SK-N-SH (cell line): ENCODE data around the gene TFRC. TPM values are rescaled to one million over a fixed set of nuclear protein-coding genes. Genes with fewer than 3 reads are reported as not detected.
"Not testable (repeated sequence)": the region's sequence is repeated elsewhere in the genome, so short reads cannot be mapped to it uniquely, and the experiment has no call there.

Experiments
- CTCF ChIA-PET: fragments of 300-600, 350-600 bp; formaldehyde crosslinking; extraction: SDS; loops from one replicate; lab custom pipeline; 2021; lab: Yijun Ruan, JAX
- POLR2A ChIA-PET: fragments of 350-600 bp; sonication (Branson Sonifier 250); formaldehyde crosslinking; extraction: SDS; loops from one replicate; lab custom pipeline; 2020; ENCODE audit warnings: antibody characterized with exemption, inconsistent platforms; lab: Yijun Ruan, JAX
- DNase-seq: peaks from one replicate; pipeline ENCODE4 v3.0.0; 2012
- H2AFZ ChIP-seq: fragments of 200-600 bp; sonication (generic); 2 replicates; pipeline ENCODE4 v1.8.1; 2016; ENCODE audit warnings: antibody characterized with exemption, mild to moderate bottlenecking, low read depth
- H3F3A ChIP-seq: fragments of 200-600 bp; sonication (generic); replicated peaks from 2 replicates; pipeline ENCODE3; 2016; ENCODE audit warnings: antibody characterized with exemption, mild to moderate bottlenecking; ENCODE audit not compliant: insufficient read depth
- H3K27ac ChIP-seq, 2 experiments: fragments of 200-500 bp in 1 of 2; fragments of 200-600 bp in 1 of 2; sonication (Bioruptor generic) in 1 of 2; sonication (generic), shearing (Covaris generic) in 1 of 2; 2 replicates each; pipeline versions ENCODE4 v1.5.1 to v1.6.1; 2014 to 2016; ENCODE audit warnings: low read depth in 2 of 2, inconsistent platforms in 1 of 2, low read length in 1 of 2, mild to moderate bottlenecking in 1 of 2, mixed read lengths in 1 of 2
- H3K27me3 ChIP-seq: fragments of 200-600 bp; sonication (generic), shearing (Covaris generic); 2 replicates; pipeline ENCODE4 v1.6.1; 2016; ENCODE audit warnings: mixed run types; ENCODE audit not compliant: insufficient read depth
- H3K36me3 ChIP-seq, 2 experiments: fragments of 200-500 bp in 1 of 2; fragments of 200-600 bp in 1 of 2; sonication (Bioruptor generic) in 1 of 2; sonication (generic) in 1 of 2; replicated peaks in 1 of 2; 2 replicates each; pipeline versions ENCODE3 to v1.5.1; 2014 to 2016; ENCODE audit warnings: low read length in 1 of 2, mild to moderate bottlenecking in 1 of 2; ENCODE audit not compliant: insufficient read depth in 2 of 2, control insufficient read depth in 1 of 2
- H3K4me1 ChIP-seq, 2 experiments: fragments of 200-500 bp in 1 of 2; fragments of 200-600 bp in 1 of 2; sonication (Bioruptor generic) in 1 of 2; sonication (generic), shearing (Covaris generic) in 1 of 2; 2 replicates each; pipeline versions ENCODE4 v1.5.1 to v1.6.1; 2014 to 2016; ENCODE audit warnings: low read depth in 1 of 2, low read length in 1 of 2, mixed run types in 1 of 2; ENCODE audit not compliant: insufficient read depth in 2 of 2, control insufficient read depth in 1 of 2
- H3K4me2 ChIP-seq: fragments of 200-600 bp; sonication (generic), shearing (Covaris generic); 2 replicates; pipeline ENCODE4 v1.6.1; 2017; ENCODE audit warnings: mixed run types
- H3K4me3 ChIP-seq, 2 experiments: fragments of 200-500 bp in 1 of 2; fragments of 200-600 bp in 1 of 2; sonication (Bioruptor generic) in 1 of 2; sonication (generic), shearing (Covaris generic) in 1 of 2; 2 replicates each; pipeline versions ENCODE4 v1.5.1 to v1.8.1; 2014 to 2016; ENCODE audit warnings: low read depth in 2 of 2, inconsistent platforms in 1 of 2, low read length in 1 of 2, mild to moderate bottlenecking in 1 of 2, mixed read lengths in 1 of 2, moderate library complexity in 1 of 2
- H3K79me2 ChIP-seq: fragments of 200-600 bp; sonication (generic); 2 replicates; pipeline ENCODE4 v1.8.1; 2017; ENCODE audit warnings: mild to moderate bottlenecking; ENCODE audit not compliant: insufficient read depth
- H3K9ac ChIP-seq: fragments of 200-600 bp; sonication (generic); 2 replicates; pipeline ENCODE4 v1.6.1; 2017; ENCODE audit warnings: mixed run types
- H3K9me2 ChIP-seq: fragments of 200-600 bp; sonication (generic); 2 replicates; pipeline ENCODE4 v1.6.1; 2017; ENCODE audit warnings: mixed run types
- H3K9me3 ChIP-seq: fragments of 200-600 bp; sonication (generic); 2 replicates; pipeline ENCODE4 v1.6.1; 2017; ENCODE audit warnings: mixed run types, mild to moderate bottlenecking, moderate library complexity
- H4K20me1 ChIP-seq: fragments of 200-600 bp; sonication (generic); 2 replicates; pipeline ENCODE4 v1.6.1; 2017; ENCODE audit warnings: mild to moderate bottlenecking, mixed run types; ENCODE audit not compliant: insufficient read depth
- CHD2 ChIP-seq: fragments of 150-350 bp; IDR thresholded peaks from 2 replicates; pipeline ENCODE4 v1.6.1; 2018; ENCODE audit warnings: low read length; ENCODE audit not compliant: partially characterized antibody
- ELF1 ChIP-seq: IDR thresholded peaks from 2 replicates; pipeline ENCODE4 v1.4.0; 2012
- GATA2 ChIP-seq: sonication (generic); formaldehyde crosslinking; IDR thresholded peaks from 2 replicates; pipeline ENCODE4 v1.5.0; 2020; ENCODE audit warnings: mild to moderate bottlenecking, missing genetic modification reagents
- MXI1 ChIP-seq: IDR thresholded peaks from 2 replicates; pipeline ENCODE4 v1.6.1; 2012; ENCODE audit warnings: mild to moderate bottlenecking, low read depth, low read length, improper control_type of control experiment
- NRF1 ChIP-seq: IDR thresholded peaks from 2 replicates; pipeline ENCODE4 v1.6.1; 2012; ENCODE audit warnings: low read depth, mild to moderate bottlenecking, low read length
- RAD21 ChIP-seq: IDR thresholded peaks from 2 replicates; pipeline ENCODE4 v1.6.1; 2012; ENCODE audit warnings: mild to moderate bottlenecking, low read length
- SIN3A ChIP-seq: IDR thresholded peaks from 2 replicates; pipeline ENCODE4 v1.6.1; 2012; ENCODE audit warnings: low read depth, mild to moderate bottlenecking, low read length, moderate library complexity, borderline replicate concordance
- WGBS: methylation state at CpG from one replicate; pipeline ENCODE4 v1.1.6; 2017; ENCODE audit warnings: low lambda C conversion rate; 5-methylcytosine and 5-hydroxymethylcytosine counted together
- polyA plus RNA-seq, 3 experiments: library from polyadenylated mRNA; depleted of rRNA; stranded (reverse); fragments of >200 nt; gene quantifications; 2 replicates each; pipeline ENCODE4 v1.2.3, GENCODE V29; 2012
- TF ChIP-seq, protein P1 (sequence below): IDR thresholded peaks from 2 replicates; pipeline ENCODE4 v1.4.0; 2012; ENCODE audit warnings: low read depth, borderline replicate concordance
- TF ChIP-seq, protein P2 (sequence below): IDR thresholded peaks from 2 replicates; pipeline ENCODE4 v1.6.1; 2012; ENCODE audit warnings: mild to moderate bottlenecking, low read depth, low read length, moderate library complexity
- TF ChIP-seq, protein P3 (sequence below): IDR thresholded peaks from 2 replicates; pipeline ENCODE4 v1.4.0; 2012; ENCODE audit warnings: low read depth

TFRC gene
- polyA plus RNA-seq, 1 of the 3 experiments (the other 2 are of a cell fraction): 35.0 TPM

DNA sequence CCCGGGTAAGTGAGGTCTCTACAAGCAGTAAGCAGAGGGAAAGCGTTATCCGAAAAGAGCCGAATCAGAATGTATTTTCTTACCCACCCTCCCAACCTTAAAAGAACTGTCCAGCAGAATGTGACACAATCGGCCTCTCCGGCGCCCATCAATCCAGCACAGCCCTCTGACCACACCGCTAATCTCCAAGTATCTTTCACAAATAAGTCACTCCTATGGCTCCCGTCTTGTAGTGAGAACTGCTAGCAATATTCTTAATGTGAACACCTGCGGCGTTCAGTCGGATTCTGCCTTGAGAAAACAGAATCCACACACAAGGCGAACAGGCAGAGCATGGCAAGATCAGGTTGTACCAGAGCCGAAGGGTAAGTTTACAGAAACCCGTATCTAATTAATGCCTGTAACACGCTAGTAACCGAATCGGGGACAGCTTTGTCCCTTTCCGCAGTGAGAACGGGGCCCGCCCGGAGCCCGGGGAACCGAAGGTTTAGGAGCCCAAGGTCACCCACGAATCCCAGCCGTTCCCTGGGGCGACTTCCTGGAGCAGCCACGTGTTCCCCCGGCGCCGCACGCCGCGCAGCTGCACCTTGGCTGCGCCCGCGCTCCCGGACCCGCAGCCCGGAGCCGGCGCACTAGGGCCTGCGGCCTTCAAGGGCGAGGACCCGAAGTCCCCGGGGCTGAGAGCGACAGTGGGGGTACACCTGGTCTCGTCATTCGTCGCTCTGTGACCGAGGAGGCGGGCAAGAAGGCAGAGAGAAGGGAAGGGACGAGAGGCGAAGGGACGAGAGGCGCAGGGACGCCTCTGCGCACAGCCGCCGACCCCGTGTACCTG, 672 bp downstream of the TFRC start:
- ChIA-PET POLR2A (interaction anchor here (1.1 to 1.2 kb wide), 2 partner anchors 29 to 105 kb away, joined by 3 to 5 read pairs; no protein-coding TSS in a partner anchor), CTCF (interaction anchor here (1.4 to 3.9 kb wide), 4 partner anchors 9 to 116 kb away, joined by 3 to 31 read pairs (median 6); no protein-coding TSS in a partner anchor)
- Histone ChIP-seq H3K79me2 (peaks cover 56% of the 10 kb centered on the region), H3K27ac (peak overlapping the region; percentile 78 to 86), H3K4me3 (peak overlapping the region; percentile 86 to 99), H3K36me3 (no peaks in the 10 kb centered on the region), H2AFZ (peak overlapping the region; percentile 81), H3K9me3 (no peaks in the 10 kb centered on the region), H3F3A (peaks cover 5% of the 10 kb centered on the region), H3K9me2 (no peaks in the 10 kb centered on the region), H3K9ac (peak overlapping the region; percentile 89), H4K20me1 (peaks cover 38% of the 10 kb centered on the region), H3K27me3 (no peaks in the 10 kb centered on the region), H3K4me1 (peaks cover 0 to 7% of the 10 kb centered on the region in 2 experiments; a peak in 2 of 4 replicates), H3K4me2 (peak overlapping the region; percentile 86)
- WGBS: 1% methylated on average over 21 of the region's 61 CpGs
- peak; percentile 78 for DNase-seq
- peak; percentile 40 for TF ChIP-seq NRF1
- no peak for TF ChIP-seq RAD21
- TF ChIP-seq, protein P1, sequence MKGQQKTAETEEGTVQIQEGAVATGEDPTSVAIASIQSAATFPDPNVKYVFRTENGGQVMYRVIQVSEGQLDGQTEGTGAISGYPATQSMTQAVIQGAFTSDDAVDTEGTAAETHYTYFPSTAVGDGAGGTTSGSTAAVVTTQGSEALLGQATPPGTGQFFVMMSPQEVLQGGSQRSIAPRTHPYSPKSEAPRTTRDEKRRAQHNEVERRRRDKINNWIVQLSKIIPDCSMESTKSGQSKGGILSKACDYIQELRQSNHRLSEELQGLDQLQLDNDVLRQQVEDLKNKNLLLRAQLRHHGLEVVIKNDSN: peak; percentile 73
- peak; percentile 51; the same call in 1 of the 2 replicates for TF ChIP-seq ELF1
- TF ChIP-seq MXI1: peak; percentile 99
- TF ChIP-seq, protein P2, sequence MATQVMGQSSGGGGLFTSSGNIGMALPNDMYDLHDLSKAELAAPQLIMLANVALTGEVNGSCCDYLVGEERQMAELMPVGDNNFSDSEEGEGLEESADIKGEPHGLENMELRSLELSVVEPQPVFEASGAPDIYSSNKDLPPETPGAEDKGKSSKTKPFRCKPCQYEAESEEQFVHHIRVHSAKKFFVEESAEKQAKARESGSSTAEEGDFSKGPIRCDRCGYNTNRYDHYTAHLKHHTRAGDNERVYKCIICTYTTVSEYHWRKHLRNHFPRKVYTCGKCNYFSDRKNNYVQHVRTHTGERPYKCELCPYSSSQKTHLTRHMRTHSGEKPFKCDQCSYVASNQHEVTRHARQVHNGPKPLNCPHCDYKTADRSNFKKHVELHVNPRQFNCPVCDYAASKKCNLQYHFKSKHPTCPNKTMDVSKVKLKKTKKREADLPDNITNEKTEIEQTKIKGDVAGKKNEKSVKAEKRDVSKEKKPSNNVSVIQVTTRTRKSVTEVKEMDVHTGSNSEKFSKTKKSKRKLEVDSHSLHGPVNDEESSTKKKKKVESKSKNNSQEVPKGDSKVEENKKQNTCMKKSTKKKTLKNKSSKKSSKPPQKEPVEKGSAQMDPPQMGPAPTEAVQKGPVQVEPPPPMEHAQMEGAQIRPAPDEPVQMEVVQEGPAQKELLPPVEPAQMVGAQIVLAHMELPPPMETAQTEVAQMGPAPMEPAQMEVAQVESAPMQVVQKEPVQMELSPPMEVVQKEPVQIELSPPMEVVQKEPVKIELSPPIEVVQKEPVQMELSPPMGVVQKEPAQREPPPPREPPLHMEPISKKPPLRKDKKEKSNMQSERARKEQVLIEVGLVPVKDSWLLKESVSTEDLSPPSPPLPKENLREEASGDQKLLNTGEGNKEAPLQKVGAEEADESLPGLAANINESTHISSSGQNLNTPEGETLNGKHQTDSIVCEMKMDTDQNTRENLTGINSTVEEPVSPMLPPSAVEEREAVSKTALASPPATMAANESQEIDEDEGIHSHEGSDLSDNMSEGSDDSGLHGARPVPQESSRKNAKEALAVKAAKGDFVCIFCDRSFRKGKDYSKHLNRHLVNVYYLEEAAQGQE: peak; percentile 89
- TF ChIP-seq CHD2: no peak
- TF ChIP-seq, protein P3, sequence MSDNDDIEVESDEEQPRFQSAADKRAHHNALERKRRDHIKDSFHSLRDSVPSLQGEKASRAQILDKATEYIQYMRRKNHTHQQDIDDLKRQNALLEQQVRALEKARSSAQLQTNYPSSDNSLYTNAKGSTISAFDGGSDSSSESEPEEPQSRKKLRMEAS: peak; percentile 95
- TF ChIP-seq SIN3A: peak; percentile 64; the same call in 1 of the 2 replicates
- TF ChIP-seq GATA2 (CRISPR knock-in tag): no peak

DNA sequence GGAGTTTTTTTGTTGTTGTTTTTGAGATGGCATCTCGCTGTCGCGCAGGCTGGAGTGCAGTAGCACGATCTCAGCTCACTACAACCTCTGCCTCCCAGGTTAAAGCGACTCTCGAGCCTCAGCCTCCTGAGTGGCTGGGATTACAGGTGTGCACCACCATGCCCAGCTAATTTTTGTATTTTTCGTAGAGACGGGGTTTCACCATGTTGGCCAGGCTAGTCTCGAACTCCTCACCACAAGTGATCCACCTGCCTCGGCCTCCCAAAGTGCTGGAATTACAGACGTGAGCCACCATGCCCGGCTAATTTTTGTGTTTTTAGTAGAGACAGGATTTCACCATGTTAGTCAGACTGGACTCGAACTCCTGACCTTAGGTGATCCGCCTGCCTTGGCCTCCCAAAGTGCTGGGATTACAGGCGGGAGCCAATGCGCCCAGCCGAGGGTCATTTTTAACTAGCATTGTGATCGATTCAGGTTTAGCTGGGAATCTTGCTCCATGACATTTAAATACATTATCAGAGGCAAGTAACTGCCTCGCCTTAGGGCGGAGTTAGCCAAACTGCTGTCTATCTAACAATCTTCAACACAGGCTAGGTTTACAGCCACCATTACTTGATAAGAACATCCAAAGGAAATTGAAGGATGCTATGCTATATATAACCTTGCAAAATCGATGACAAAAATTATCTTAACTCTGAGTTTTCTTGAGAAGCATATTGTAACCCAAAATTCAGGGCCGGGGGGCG, 1.6 kb downstream of the TFRC start:
- H3K27me3 ChIP-seq, H3K4me1 ChIP-seq, H3K9me2 ChIP-seq, DNase-seq, H3F3A ChIP-seq, H3K9me3 ChIP-seq, H3K36me3 ChIP-seq, H3K27ac ChIP-seq, H2AFZ ChIP-seq: not testable (repeated sequence)
- ChIA-PET CTCF (interaction anchor here (0.6 to 3.9 kb wide), 9 partner anchors 8 to 672 kb away, joined by 3 to 31 read pairs (median 4); no protein-coding TSS in a partner anchor), POLR2A (interaction anchor here (0.6 to 1.2 kb wide), 3 partner anchors 30 to 235 kb away, joined by 3 to 5 read pairs (median 4); no protein-coding TSS in a partner anchor)
- Histone ChIP-seq H3K79me2 (peaks cover 56% of the 10 kb centered on the region), H3K4me2 (peak overlapping the region; percentile 86), H3K4me3 (peak overlapping the region; percentile 86 to 99), H4K20me1 (peaks cover 39% of the 10 kb centered on the region), H3K9ac (peak overlapping the region; percentile 89)
- WGBS: 82% methylated on average over 23 of the region's 23 CpGs
